Uterus (tissue), 2 donors: Measurements from ENCODE around the gene ALOXE3.

ENCODE experiments used
- POLR2A ChIP-seq, 2 donors: fragments of 450-650 bp; IDR thresholded peaks; one replicate each; pipeline ENCODE4 v1.6.1; 2016; ENCODE audit warnings: antibody characterized with exemption in 2 of 2, mild to moderate bottlenecking in 1 of 2, moderate library complexity in 1 of 2
- TF ChIP-seq, protein P1 (sequence below), 4 experiments: fragments of 200-600 bp in 2 of 4; fragments of 450-650 bp in 2 of 4; sonication (generic) in 2 of 4; IDR thresholded peaks; one replicate each; pipeline ENCODE4 v1.5.1; 2016 to 2019; ENCODE audit warnings: antibody characterized with exemption in 4 of 4, mild to moderate bottlenecking in 2 of 4, moderate library complexity in 1 of 4

DNA sequence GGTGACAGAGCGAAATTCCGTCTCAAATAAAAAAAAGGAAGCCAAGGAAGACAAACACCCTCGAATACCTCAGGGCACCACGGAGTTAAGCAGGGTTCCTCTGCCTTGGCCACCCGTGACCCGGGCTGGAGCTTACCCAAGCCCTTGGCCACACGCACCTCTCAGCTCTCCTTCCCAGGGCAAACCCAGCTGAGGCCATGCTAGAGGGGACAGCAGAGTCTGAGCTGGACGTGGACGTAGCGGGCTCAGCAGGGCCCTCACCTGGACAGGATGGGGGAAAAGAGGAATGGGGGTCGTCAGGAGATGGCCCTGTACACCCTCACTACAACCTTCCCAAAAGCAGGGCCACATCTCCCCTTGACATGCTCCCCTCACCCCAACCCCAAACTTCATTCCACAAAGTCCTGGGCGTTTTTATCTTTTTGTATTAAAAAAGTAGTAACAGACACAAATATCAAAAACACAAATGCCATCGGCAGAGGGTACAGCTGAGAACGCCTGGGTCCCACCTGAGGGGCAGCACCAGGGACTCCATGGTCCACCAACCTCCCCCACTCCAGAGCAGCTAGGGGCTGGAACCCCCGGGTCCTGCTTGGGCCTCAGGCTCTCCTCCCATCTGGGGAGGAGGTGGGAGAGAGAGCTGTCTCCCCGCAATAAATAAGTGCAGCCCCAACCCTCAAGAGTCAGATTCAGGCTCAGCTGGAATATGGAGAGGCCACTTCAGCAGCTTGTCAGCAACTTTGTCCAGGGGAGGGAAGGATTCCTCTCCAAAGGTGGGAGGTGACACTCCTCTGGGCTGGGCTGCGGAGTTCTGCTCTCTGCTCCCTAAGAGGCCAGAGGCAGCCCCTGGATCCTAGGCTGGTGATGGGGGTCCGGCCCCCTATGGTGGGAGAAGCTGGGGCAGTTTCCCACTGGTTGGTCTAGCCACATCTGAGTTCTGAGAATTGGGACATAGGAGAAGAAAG is 22.0 kb upstream of the ALOXE3 start:
- TF ChIP-seq, protein P1, sequence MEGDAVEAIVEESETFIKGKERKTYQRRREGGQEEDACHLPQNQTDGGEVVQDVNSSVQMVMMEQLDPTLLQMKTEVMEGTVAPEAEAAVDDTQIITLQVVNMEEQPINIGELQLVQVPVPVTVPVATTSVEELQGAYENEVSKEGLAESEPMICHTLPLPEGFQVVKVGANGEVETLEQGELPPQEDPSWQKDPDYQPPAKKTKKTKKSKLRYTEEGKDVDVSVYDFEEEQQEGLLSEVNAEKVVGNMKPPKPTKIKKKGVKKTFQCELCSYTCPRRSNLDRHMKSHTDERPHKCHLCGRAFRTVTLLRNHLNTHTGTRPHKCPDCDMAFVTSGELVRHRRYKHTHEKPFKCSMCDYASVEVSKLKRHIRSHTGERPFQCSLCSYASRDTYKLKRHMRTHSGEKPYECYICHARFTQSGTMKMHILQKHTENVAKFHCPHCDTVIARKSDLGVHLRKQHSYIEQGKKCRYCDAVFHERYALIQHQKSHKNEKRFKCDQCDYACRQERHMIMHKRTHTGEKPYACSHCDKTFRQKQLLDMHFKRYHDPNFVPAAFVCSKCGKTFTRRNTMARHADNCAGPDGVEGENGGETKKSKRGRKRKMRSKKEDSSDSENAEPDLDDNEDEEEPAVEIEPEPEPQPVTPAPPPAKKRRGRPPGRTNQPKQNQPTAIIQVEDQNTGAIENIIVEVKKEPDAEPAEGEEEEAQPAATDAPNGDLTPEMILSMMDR (IDR thresholded peaks at IDR 0.05): no peak
- no peak for TF ChIP-seq POLR2A (IDR thresholded peaks at IDR 0.05)
